Measurements from ENCODE around the gene FBXO8. TPM values are rescaled to one million over a fixed set of nuclear protein-coding genes. Genes with fewer than 3 reads are reported as not detected.
"Not testable (repeated sequence)": the region's sequence is repeated elsewhere in the genome, so short reads cannot be mapped to it uniquely, and the experiment has no call there.

The FBXO8 gene
- total RNA-seq, 2 donors from 2014 or later, result 10.1 to 11.1 TPM

- Mint-ChIP-seq H3K27me3 (no peaks in the 10 kb centered on the region), H3K27ac (no peak overlapping the region), H3K36me3 (ENCODE audit: low read depth) (peaks cover 56% of the 10 kb centered on the region), H3K4me3 (no peak overlapping the region), H3K4me1 (no peaks in the 10 kb centered on the region), H3K9me3 (no peaks in the 10 kb centered on the region)
- no peak for ATAC-seq (replicated peaks)
These were observed 22.5 kb upstream of the FBXO8 start for GRCh38 chr4:174305961-174306360.

GRCh38 chr4:174304664-174305063 lies 21.2 kb upstream of the FBXO8 start:
- Mint-ChIP-seq H3K4me3 (no peak overlapping the region), H3K9me3 (no peaks in the 10 kb centered on the region)
- ATAC-seq (replicated peaks), result no peak

GRCh38 chr4:174303687-174304086 lies 20.2 kb upstream of the FBXO8 start:
- Mint-ChIP-seq H3K36me3 (ENCODE audit: low read depth) (peaks cover 70% of the 10 kb centered on the region), H3K27ac (no peak overlapping the region), H3K4me3 (no peak overlapping the region), H3K27me3 (no peaks in the 10 kb centered on the region), H3K4me1 (no peaks in the 10 kb centered on the region), H3K9me3 (no peaks in the 10 kb centered on the region)
- no peak for ATAC-seq (replicated peaks)

More at GRCh38 chr4:174304664-174305063, 21.2 kb upstream of the FBXO8 start:
- Mint-ChIP-seq H3K4me1 (no peaks in the 10 kb centered on the region), H3K27ac (no peak overlapping the region), H3K36me3 (ENCODE audit: low read depth) (peaks cover 69% of the 10 kb centered on the region), H3K27me3 (no peaks in the 10 kb centered on the region)

- H3K27me3 Mint-ChIP-seq; ATAC-seq (replicated peaks); H3K4me1 Mint-ChIP-seq; H3K27ac Mint-ChIP-seq; H3K4me3 Mint-ChIP-seq; H3K9me3 Mint-ChIP-seq: not testable (repeated sequence)
- H3K36me3 Mint-ChIP-seq (ENCODE audit: low read depth), result peaks cover 30% of the 10 kb centered on the region
These were observed 11.7 kb upstream of the FBXO8 start for GRCh38 chr4:174295142-174295541.

- ATAC-seq (replicated peaks); H3K4me1 Mint-ChIP-seq; H3K27me3 Mint-ChIP-seq; H3K9me3 Mint-ChIP-seq; H3K27ac Mint-ChIP-seq; H3K4me3 Mint-ChIP-seq: not testable (repeated sequence)
- peaks cover 25% of the 10 kb centered on the region for H3K36me3 Mint-ChIP-seq (ENCODE audit: low read depth)
These were observed 11.2 kb upstream of the FBXO8 start for GRCh38 chr4:174294641-174295040.

- Mint-ChIP-seq H3K36me3 (ENCODE audit: low read depth) (peaks cover 12% of the 10 kb centered on the region), H3K27me3 (no peaks in the 10 kb centered on the region), H3K9me3 (peaks cover 9% of the 10 kb centered on the region), H3K27ac (no peak overlapping the region), H3K4me3 (no peak overlapping the region), H3K4me1 (no peaks in the 10 kb centered on the region)
- no peak for ATAC-seq (replicated peaks)
These were observed 9.0 kb upstream of the FBXO8 start for GRCh38 chr4:174292473-174292872.

- H3K27ac Mint-ChIP-seq, result no peak overlapping the region
- H3K9me3 Mint-ChIP-seq, result no peaks in the 10 kb centered on the region
- H3K4me3 Mint-ChIP-seq, result peak overlapping the region; percentile 81
- H3K4me1 Mint-ChIP-seq, result peaks cover 15% of the 10 kb centered on the region
- H3K27me3 Mint-ChIP-seq, result no peaks in the 10 kb centered on the region
- no peak for ATAC-seq (replicated peaks)
- peaks cover 1% of the 10 kb centered on the region for H3K36me3 Mint-ChIP-seq (ENCODE audit: low read depth)
These were observed 3.4 kb upstream of the FBXO8 start for GRCh38 chr4:174286870-174287269.

GRCh38 chr4:174284487-174284886 lies 1.0 kb upstream of the FBXO8 start:
- no peaks in the 10 kb centered on the region for H3K27me3 Mint-ChIP-seq
- no peaks in the 10 kb centered on the region for H3K9me3 Mint-ChIP-seq
- peak overlapping the region; percentile 81 for H3K4me3 Mint-ChIP-seq
- H3K27ac Mint-ChIP-seq, result peak overlapping the region; percentile 99
- peaks cover 13% of the 10 kb centered on the region for H3K36me3 Mint-ChIP-seq (ENCODE audit: low read depth)
- peaks cover 24% of the 10 kb centered on the region for H3K4me1 Mint-ChIP-seq
- ATAC-seq (replicated peaks), result no peak

- peak; percentile 97 for ATAC-seq (replicated peaks)
- Mint-ChIP-seq H3K9me3 (no peaks in the 10 kb centered on the region), H3K4me3 (peak overlapping the region; percentile 81), H3K27me3 (no peaks in the 10 kb centered on the region), H3K4me1 (peaks cover 33% of the 10 kb centered on the region), H3K36me3 (ENCODE audit: low read depth) (peaks cover 21% of the 10 kb centered on the region), H3K27ac (peak overlapping the region; percentile 99)
These were observed 496 bp downstream of the FBXO8 start for GRCh38 chr4:174282836-174283506.

- H3K4me1 Mint-ChIP-seq, result peaks cover 31% of the 10 kb centered on the region
- H3K36me3 Mint-ChIP-seq (ENCODE audit: low read depth), result peaks cover 21% of the 10 kb centered on the region
- peak overlapping the region; percentile 99 for H3K27ac Mint-ChIP-seq
- H3K9me3 Mint-ChIP-seq, result no peaks in the 10 kb centered on the region
- ATAC-seq (replicated peaks), result no peak
- no peaks in the 10 kb centered on the region for H3K27me3 Mint-ChIP-seq
- H3K4me3 Mint-ChIP-seq, result peak overlapping the region; percentile 81
These were observed 1.6 kb downstream of the FBXO8 start for GRCh38 chr4:174281901-174282300.

- H3K4me1 Mint-ChIP-seq, result peaks cover 28% of the 10 kb centered on the region
These were observed 2.2 kb downstream of the FBXO8 start for GRCh38 chr4:174281182-174281737.

GRCh38 chr4:174279433-174280155 lies 3.9 kb downstream of the FBXO8 start:
- Mint-ChIP-seq H3K27ac (no peak overlapping the region), H3K4me3 (no peak overlapping the region), H3K27me3 (no peaks in the 10 kb centered on the region), H3K9me3 (no peaks in the 10 kb centered on the region), H3K36me3 (ENCODE audit: low read depth) (peaks cover 21% of the 10 kb centered on the region), H3K4me1 (peaks cover 22% of the 10 kb centered on the region)
- ATAC-seq (replicated peaks), result no peak

More at GRCh38 chr4:174281182-174281737, 2.2 kb downstream of the FBXO8 start:
- Mint-ChIP-seq H3K36me3 (ENCODE audit: low read depth) (peaks cover 21% of the 10 kb centered on the region), H3K9me3 (no peaks in the 10 kb centered on the region), H3K4me3 (peak overlapping the region; percentile 81), H3K27me3 (no peaks in the 10 kb centered on the region), H3K27ac (no peak overlapping the region)
- ATAC-seq (replicated peaks), result no peak

- peak overlapping the region; percentile 71 for H3K27ac Mint-ChIP-seq
These were observed 5.0 kb downstream of the FBXO8 start for GRCh38 chr4:174278467-174278866.

GRCh38 chr4:174277433-174277832 lies 6.0 kb downstream of the FBXO8 start:
- Mint-ChIP-seq H3K4me3 (no peak overlapping the region), H3K27ac (no peak overlapping the region), H3K27me3 (no peaks in the 10 kb centered on the region), H3K36me3 (ENCODE audit: low read depth) (peaks cover 21% of the 10 kb centered on the region), H3K9me3 (no peaks in the 10 kb centered on the region), H3K4me1 (peaks cover 22% of the 10 kb centered on the region)
- no peak for ATAC-seq (replicated peaks)

More at GRCh38 chr4:174278467-174278866, 5.0 kb downstream of the FBXO8 start:
- Mint-ChIP-seq H3K4me3 (no peak overlapping the region), H3K27me3 (no peaks in the 10 kb centered on the region), H3K36me3 (ENCODE audit: low read depth) (peaks cover 21% of the 10 kb centered on the region), H3K4me1 (peaks cover 22% of the 10 kb centered on the region), H3K9me3 (no peaks in the 10 kb centered on the region)
- ATAC-seq (replicated peaks), result peak; percentile 46

GRCh38 chr4:174275101-174275500 lies 8.4 kb downstream of the FBXO8 start:
- H3K4me1 Mint-ChIP-seq, result peaks cover 16% of the 10 kb centered on the region
- peaks cover 20% of the 10 kb centered on the region for H3K36me3 Mint-ChIP-seq (ENCODE audit: low read depth)
- H3K27me3 Mint-ChIP-seq, result no peaks in the 10 kb centered on the region
- peak; percentile 38 for ATAC-seq (replicated peaks)
- no peak overlapping the region for H3K27ac Mint-ChIP-seq
- H3K4me3 Mint-ChIP-seq, result no peak overlapping the region
- no peaks in the 10 kb centered on the region for H3K9me3 Mint-ChIP-seq

Measured in activated T-helper 17 cell treated with anti-CD3 and anti-CD28 coated beads, Interleukin-2, amount 50 U/mL, for 72 hours (primary cell).